ENCODE data around the gene DENND1A. TPM values are rescaled to one million over a fixed set of nuclear protein-coding genes. Genes with fewer than 3 reads are reported as not detected.

The DENND1A gene
- total RNA-seq, 1 donor from 2014 or later: 12.7 TPM

DNA sequence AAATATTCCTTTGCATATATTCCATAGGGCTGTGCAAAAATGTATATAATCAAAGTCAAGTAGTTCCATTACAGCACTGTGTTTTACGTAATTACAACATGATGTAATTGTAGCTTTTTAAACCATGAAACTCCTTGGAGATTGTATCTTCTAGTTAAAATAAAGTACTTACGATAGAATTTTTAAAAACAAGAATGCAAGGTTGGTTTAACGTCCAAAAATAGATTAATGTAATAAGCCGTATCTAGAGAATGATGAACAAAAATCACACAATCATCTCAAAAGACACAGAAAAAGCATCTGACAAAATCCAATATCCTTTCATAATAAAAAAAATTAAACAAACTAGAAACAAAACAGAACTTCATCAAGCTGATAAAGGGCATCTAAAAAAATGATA lies 86.2 kb downstream of the DENND1A start:
- Histone ChIP-seq H4K20me1 (ENCODE audit: insufficient read depth, low read length) (no peaks in the 10 kb centered on the region), H3K9ac (ENCODE audit: low read length) (no peak overlapping the region), H3K36me3 (ENCODE audit: insufficient read depth, low read length) (no peaks in the 10 kb centered on the region), H3K79me2 (ENCODE audit: insufficient read depth, low read length) (no peaks in the 10 kb centered on the region), H3K4me1 (ENCODE audit: insufficient read depth, low read length) (no peaks in the 10 kb centered on the region), H3K9me3 (ENCODE audit: insufficient read depth, low read depth, low read length) (no peaks in the 10 kb centered on the region), H2AFZ (ENCODE audit: low read depth, low read length) (no peak overlapping the region), H3K4me3 (ENCODE audit: insufficient read depth, low read depth, low read length) (no peak overlapping the region), H3K4me2 (ENCODE audit: low read length) (no peak overlapping the region), H3K27me3 (ENCODE audit: insufficient read depth, low read length) (no peaks in the 10 kb centered on the region), H3K27ac (ENCODE audit: low read depth, low read length) (no peak overlapping the region)
- H3K9me3 Mint-ChIP-seq (ENCODE audit: unreplicated experiment): peaks cover 23% of the 10 kb centered on the region
- H3K27me3 Mint-ChIP-seq (ENCODE audit: low read depth, unreplicated experiment): no peaks in the 10 kb centered on the region
- H3K4me1 Mint-ChIP-seq (ENCODE audit: low read depth, unreplicated experiment): no peaks in the 10 kb centered on the region
- no peak overlapping the region for H3K27ac Mint-ChIP-seq (ENCODE audit: unreplicated experiment)
- peaks cover 10% of the 10 kb centered on the region for H3K36me3 Mint-ChIP-seq (ENCODE audit: low read depth, unreplicated experiment)
- no peak for FAIRE-seq
- no peak for DNase-seq (ENCODE audit: low read depth)
- H3K4me3 Mint-ChIP-seq (ENCODE audit: unreplicated experiment): no peak overlapping the region
- TF ChIP-seq, protein P1, sequence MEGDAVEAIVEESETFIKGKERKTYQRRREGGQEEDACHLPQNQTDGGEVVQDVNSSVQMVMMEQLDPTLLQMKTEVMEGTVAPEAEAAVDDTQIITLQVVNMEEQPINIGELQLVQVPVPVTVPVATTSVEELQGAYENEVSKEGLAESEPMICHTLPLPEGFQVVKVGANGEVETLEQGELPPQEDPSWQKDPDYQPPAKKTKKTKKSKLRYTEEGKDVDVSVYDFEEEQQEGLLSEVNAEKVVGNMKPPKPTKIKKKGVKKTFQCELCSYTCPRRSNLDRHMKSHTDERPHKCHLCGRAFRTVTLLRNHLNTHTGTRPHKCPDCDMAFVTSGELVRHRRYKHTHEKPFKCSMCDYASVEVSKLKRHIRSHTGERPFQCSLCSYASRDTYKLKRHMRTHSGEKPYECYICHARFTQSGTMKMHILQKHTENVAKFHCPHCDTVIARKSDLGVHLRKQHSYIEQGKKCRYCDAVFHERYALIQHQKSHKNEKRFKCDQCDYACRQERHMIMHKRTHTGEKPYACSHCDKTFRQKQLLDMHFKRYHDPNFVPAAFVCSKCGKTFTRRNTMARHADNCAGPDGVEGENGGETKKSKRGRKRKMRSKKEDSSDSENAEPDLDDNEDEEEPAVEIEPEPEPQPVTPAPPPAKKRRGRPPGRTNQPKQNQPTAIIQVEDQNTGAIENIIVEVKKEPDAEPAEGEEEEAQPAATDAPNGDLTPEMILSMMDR (IDR thresholded peaks at IDR 0.05; ENCODE audit: insufficient read depth, low read depth, low read length): no peak
- no peak for TF ChIP-seq EZH2 (IDR thresholded peaks at IDR 0.05; ENCODE audit: insufficient read depth, low read length)

DNA sequence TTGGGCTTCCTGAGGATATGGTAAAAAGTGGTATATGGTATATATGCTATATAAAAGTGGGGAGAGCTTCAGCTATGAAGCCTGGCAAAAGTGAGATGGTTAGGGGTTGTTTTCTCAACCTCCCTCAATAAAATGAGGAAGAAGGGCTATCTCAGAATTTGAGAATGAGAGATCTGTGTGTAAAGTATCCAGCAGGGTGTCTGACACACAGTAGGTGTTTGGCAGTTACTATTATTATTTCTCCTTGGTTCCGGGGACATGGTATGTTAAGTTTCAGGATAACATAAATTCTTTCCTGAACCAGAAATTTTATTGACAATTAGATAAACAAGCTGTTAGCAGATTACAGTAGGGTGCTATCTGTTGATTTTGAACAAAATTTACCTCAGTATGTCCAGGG lies 94.1 kb downstream of the DENND1A start:
- Mint-ChIP-seq H3K27ac (ENCODE audit: unreplicated experiment) (no peak overlapping the region), H3K4me3 (ENCODE audit: unreplicated experiment) (no peak overlapping the region), H3K36me3 (ENCODE audit: low read depth, unreplicated experiment) (no peaks in the 10 kb centered on the region), H3K27me3 (ENCODE audit: low read depth, unreplicated experiment) (no peaks in the 10 kb centered on the region), H3K4me1 (ENCODE audit: low read depth, unreplicated experiment) (peaks cover 9% of the 10 kb centered on the region), H3K9me3 (ENCODE audit: unreplicated experiment) (no peaks in the 10 kb centered on the region)
- FAIRE-seq: no peak
- H3K4me3 ChIP-seq (ENCODE audit: insufficient read depth, low read depth, low read length): no peak overlapping the region
- no peaks in the 10 kb centered on the region for H3K27me3 ChIP-seq (ENCODE audit: insufficient read depth, low read length)
- no peaks in the 10 kb centered on the region for H3K79me2 ChIP-seq (ENCODE audit: insufficient read depth, low read length)
- TF ChIP-seq, protein P1 (IDR thresholded peaks at IDR 0.05; ENCODE audit: insufficient read depth, low read depth, low read length): no peak
- TF ChIP-seq EZH2 (IDR thresholded peaks at IDR 0.05; ENCODE audit: insufficient read depth, low read length): no peak
- no peak overlapping the region for H3K9ac ChIP-seq (ENCODE audit: low read length)
- H3K9me3 ChIP-seq (ENCODE audit: insufficient read depth, low read depth, low read length): no peaks in the 10 kb centered on the region
- no peak for DNase-seq (ENCODE audit: low read depth)
- no peak overlapping the region for H3K4me2 ChIP-seq (ENCODE audit: low read length)
- H3K36me3 ChIP-seq (ENCODE audit: insufficient read depth, low read length): no peaks in the 10 kb centered on the region
- no peak overlapping the region for H3K27ac ChIP-seq (ENCODE audit: low read depth, low read length)
- no peak overlapping the region for H2AFZ ChIP-seq (ENCODE audit: low read depth, low read length)
- no peaks in the 10 kb centered on the region for H4K20me1 ChIP-seq (ENCODE audit: insufficient read depth, low read length)
- H3K4me1 ChIP-seq (ENCODE audit: insufficient read depth, low read length): peaks cover 9% of the 10 kb centered on the region

DNA sequence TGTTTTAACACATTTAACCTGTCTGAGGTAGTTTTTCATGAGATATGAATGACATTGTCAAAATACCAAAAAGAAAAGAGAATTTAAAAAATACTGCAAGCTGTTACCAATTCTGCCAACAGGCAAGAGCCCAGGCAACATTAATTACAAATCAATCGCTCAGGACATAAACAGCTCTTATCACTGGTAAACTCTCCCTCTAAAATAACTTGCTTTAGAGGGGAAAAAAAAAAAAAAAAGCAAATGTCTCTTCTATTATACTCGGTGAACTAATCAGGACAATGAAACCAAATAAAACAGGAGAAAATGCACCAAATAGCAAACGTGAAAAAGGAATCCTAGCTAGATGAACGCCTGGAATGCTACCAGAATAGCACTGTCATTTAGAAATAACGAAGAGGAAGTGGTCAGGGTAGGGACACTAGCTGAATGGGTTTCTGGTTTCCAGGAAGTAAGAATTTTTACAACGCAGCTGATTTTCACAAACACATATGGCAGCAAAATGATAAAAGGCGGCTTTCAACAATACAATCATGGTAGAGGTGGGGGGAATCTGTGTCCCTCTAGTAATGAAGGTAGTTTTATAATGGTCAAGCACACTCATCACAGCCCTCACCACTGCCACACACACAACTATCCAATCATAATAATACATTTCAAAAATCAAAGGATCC lies 94.9 kb downstream of the DENND1A start:
- no peaks in the 10 kb centered on the region for H3K27me3 ChIP-seq (ENCODE audit: insufficient read depth, low read length)
- no peaks in the 10 kb centered on the region for H3K79me2 ChIP-seq (ENCODE audit: insufficient read depth, low read length)
- peak overlapping the region; percentile 15 for H3K9ac ChIP-seq (ENCODE audit: low read length)
- no peak overlapping the region for H2AFZ ChIP-seq (ENCODE audit: low read depth, low read length)
- H3K4me3 Mint-ChIP-seq (ENCODE audit: unreplicated experiment): no peak overlapping the region
- H3K27ac ChIP-seq (ENCODE audit: low read depth, low read length): no peak overlapping the region
- H3K9me3 Mint-ChIP-seq (ENCODE audit: unreplicated experiment): no peaks in the 10 kb centered on the region
- H3K27ac Mint-ChIP-seq (ENCODE audit: unreplicated experiment): peak overlapping the region; percentile 1
- H4K20me1 ChIP-seq (ENCODE audit: insufficient read depth, low read length): no peaks in the 10 kb centered on the region
- no peaks in the 10 kb centered on the region for H3K27me3 Mint-ChIP-seq (ENCODE audit: low read depth, unreplicated experiment)
- H3K36me3 ChIP-seq (ENCODE audit: insufficient read depth, low read length): no peaks in the 10 kb centered on the region
- peaks cover 9% of the 10 kb centered on the region for H3K4me1 ChIP-seq (ENCODE audit: insufficient read depth, low read length)
- FAIRE-seq (peak; percentile 69), DNase-seq (ENCODE audit: low read depth) (peak; percentile 42)
- H3K4me3 ChIP-seq (ENCODE audit: insufficient read depth, low read depth, low read length): peak overlapping the region; percentile 44
- peak overlapping the region; percentile 83 for H3K4me2 ChIP-seq (ENCODE audit: low read length)
- H3K36me3 Mint-ChIP-seq (ENCODE audit: low read depth, unreplicated experiment): no peaks in the 10 kb centered on the region
- H3K4me1 Mint-ChIP-seq (ENCODE audit: low read depth, unreplicated experiment): peaks cover 9% of the 10 kb centered on the region
- no peak for TF ChIP-seq EZH2 (IDR thresholded peaks at IDR 0.05; ENCODE audit: insufficient read depth, low read length)
- TF ChIP-seq, protein P1 (IDR thresholded peaks at IDR 0.05; ENCODE audit: insufficient read depth, low read depth, low read length): no peak
- no peaks in the 10 kb centered on the region for H3K9me3 ChIP-seq (ENCODE audit: insufficient read depth, low read depth, low read length)

All from astrocyte (in vitro differentiated cells and primary cell).